ENCODE data around the gene ERICH3.
A peak's percentile ranks its signal among the peaks of the same experiment; 100 is the strongest.

The ERICH3 gene

DNA sequence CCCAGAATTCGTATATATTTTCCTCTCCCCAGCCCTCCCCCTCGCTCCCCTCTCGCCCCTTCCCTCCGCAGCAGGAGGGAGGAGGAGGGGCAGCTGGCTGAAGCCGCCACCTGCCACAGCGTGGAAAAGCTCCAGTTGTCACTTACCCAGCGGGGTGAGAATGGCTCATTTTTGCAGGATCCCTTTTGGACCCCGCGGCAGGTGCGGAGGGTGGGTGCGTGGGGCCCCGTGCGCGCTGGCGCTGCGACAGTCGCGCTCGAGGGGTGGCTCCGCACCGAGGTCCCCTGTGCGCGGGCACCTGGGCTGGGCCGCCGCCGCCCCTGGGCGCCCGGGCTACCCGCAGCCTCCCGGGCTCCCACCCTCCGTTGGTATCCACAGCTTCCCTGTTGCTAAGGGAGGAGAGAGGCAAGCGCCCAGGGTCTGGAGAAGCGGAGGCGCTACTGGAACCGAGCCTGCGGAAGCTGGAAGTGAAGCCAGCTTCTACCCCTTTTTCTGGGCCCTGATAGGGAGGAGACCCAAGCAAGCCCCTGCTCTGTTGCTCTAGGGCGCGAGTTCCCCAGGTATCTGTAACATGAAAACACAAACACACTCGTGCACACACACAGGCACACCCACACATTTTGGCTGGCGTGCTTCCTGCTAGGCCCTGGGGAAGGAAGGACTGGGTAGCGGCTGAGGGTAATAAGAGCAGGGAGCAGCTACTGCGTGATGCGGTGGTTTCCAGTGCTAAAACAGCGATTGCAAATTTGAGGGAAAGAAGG is at the start of gene ERICH3:
ERICH3 (minus strand) TSS at position 442 of the 761 bp plus-strand sequence; CDS start at position 169, 273 bp downstream.
- no peak for DNase-seq

DNA sequence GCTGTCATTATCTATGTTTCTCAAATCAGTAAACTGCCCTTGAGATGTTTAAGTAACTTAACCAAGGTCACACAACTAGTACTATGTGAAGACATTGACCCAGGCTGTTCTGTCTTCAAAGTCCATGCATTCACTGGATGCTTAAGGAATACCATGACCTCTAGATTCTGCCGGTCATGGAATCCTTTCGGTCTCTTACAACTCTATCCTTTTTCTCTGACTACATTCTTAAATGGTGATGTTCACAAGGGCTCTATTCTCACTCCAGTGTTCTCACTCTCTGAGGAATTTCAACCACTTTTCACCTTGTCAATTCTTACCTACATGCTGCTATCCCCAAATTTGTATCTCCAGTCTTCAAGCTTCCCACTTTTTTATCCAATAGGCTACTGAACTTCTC is 44.0 kb upstream of the ERICH3 start:
- no peak for DNase-seq

DNA sequence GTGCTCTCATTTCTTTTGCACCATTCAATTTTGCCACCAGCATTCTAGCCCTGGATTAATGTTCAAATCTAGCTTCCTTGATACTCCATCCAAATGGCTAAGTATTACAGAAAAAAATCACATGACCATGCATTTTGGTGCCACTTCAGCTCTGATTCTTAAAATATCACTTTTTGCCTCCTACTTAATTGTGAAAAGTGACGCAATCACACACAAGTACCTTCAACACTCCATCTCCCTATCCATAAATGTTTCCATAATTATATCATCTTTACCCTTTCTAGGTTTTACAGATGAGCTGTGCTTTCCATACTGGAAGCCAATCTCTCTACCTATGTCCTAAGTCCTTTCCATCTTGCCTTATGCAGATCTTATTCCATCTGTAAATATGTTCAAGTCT is 43.2 kb upstream of the ERICH3 start:
- DNase-seq, result no peak

GRCh38 chr1:74715806-74716205 is 42.2 kb upstream of the ERICH3 start:
- no peak for DNase-seq

DNA sequence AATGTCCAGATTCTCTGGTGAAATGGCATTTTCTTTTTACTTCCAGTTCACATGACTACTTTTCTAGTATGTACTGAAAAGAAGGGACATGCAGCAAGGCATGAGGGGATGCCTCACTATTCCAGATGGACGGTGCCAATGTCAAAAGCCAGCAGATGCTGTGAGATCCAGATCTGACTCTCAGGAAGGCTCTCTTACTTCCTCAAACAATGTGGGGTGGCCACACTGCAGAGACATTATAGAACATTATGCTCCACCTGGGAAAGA is 41.6 kb upstream of the ERICH3 start:
- DNase-seq, result no peak

GRCh38 chr1:74714429-74715235 is 41.0 kb upstream of the ERICH3 start:
- DNase-seq, result no peak

- no peak for DNase-seq
These were observed 40.3 kb upstream of the ERICH3 start for GRCh38 chr1:74713849-74714248.

DNA sequence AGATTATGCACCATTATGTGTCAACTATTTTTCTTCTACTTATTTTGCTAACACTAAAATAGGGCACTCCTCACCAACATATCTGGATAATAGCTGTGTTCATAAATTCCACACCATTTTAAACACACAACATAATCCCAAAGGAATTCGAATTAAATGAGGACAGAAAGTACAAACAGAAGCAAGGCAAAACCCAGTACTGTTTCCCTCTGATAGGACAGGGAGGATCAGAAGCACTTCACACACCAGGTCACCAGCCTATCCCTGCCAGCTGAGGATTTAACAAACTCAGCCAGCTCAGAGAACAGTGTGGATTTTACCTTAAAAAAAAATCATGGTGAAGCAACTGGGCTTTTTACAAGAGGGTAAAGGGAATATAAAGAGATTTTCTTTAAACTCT is 39.3 kb upstream of the ERICH3 start:
- DNase-seq, result no peak

DNA sequence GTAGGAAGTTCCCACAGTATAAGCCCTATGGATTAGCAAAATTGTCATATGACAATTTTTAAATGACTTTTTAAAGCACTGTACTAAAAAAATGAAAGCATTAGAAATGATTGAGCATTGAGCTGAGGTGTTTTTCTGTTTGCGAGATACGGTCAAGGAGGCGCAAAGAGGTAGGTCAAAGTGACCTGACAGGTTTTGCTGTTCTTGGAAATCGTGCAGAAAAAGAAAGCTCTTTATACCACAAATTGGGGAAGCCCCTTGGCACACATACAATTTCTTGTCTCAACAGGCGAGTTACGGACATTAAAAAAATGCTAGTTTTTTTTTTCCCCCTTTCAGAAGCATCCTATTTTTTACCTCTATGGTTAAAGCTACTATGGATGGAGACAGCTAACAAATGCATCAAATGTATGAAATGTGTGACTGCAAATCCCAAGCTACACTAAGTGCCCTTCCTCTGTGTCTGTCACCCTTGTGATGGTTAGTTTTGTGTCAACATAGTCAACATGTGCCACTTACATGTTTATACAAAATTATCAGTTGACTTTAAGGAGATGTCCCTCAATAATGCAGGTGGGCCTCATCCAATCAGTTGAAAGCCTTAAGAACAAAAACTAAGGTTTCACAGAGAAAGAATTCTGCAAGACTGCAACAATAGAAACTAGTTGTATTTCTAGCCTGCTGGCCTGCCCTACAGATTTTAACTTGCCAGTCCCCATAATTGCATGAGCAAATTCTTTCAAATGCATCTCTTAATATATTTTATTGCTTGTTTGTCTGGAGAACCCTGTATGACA is 30.0 kb upstream of the ERICH3 start:
- DNase-seq, result no peak

GRCh38 chr1:74699331-74699730 is 25.7 kb upstream of the ERICH3 start:
- DNase-seq, result no peak

GRCh38 chr1:74697832-74698231 is 24.2 kb upstream of the ERICH3 start:
- no peak for DNase-seq

DNA sequence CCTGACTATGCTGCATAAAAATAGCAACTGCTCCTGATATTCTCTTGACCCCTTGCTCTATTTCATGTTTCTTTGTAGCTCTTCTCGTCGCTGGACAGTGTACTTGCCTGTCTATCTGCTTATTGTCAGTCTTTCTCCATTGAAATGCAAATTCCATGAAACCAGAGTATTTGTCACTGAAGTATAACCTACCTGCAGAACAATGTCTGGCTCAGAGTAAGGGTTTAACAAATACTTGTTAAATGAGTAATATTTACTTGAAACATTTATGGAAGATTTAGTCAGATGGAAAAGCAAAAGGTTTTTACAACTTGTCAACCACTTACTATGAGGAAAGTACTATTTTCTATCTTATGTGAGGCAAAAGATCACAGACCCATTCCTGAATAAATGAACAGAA is 19.9 kb upstream of the ERICH3 start:
- no peak for DNase-seq

GRCh38 chr1:74690909-74691308 is 17.3 kb upstream of the ERICH3 start:
- peak; percentile 83 for DNase-seq

DNA sequence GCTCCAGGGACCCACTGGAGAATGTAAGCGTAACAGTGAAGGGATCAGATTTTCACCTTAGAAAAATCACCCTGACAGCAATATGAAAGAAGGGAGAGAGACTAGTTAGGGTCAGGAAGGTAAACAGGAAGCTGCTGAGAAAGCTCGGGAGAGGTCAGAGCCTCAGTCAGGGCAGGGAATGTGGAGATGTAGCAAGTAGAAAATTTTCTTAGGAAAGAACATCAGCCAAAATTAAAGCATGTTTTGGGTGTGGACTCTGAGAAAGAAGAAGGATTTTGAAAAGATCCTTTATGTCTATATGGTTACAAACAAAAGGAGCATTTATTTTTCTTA is 16.7 kb upstream of the ERICH3 start:
- DNase-seq, result peak; percentile 59

DNA sequence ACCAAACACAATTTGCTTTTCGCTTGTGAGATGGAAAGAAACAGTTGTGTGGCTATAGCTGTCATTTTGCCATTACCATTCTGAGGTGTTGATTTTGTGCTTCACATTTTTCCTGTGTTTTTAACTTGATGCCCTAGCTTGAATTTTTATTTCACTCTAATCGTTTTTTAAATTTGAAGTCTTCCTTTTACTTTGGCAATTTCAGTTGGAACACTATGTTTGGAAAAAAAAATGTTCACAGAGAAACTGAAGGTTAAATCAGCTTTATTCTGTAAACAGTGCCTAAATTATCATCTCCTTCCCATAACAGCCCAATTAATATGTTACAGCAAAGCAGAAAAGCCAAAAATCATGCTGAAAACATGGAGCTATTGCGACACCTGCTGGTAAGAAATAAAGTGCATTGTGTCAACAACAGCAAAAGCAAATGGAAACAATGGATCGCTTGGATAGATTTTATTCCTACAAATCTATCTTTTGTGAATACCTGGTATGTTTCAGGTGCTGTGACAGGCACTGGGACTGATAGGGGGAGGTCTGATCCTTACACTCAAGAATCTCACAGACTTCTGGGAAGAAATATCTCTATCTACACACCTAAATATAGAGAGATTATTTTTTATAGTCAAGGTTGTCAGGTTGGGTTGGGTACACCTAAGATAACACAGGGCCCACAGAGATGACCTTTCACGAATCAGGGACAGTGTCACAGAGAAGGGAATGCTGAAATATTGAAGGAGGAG is 16.2 kb upstream of the ERICH3 start:
- DNase-seq, result peak; percentile 75

DNA sequence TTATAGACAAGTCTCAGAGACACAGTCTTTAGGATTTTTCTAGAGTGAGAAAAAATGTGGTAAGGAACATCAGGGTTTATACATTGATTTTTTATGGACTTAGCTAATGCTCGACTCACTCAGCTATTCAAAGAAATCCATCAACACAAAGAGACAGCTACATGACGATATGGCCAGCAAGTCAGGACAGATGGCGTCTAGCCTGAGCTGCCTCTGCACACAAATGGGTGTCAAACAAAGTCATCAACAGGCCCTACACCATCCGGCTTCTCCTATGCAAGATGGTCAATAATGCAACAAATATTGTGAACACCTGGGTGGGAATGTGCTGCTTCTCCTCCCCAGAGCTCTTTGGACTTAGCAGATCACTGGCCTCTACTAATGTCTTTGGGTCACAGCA is 13.3 kb upstream of the ERICH3 start:
- no peak for DNase-seq

DNA sequence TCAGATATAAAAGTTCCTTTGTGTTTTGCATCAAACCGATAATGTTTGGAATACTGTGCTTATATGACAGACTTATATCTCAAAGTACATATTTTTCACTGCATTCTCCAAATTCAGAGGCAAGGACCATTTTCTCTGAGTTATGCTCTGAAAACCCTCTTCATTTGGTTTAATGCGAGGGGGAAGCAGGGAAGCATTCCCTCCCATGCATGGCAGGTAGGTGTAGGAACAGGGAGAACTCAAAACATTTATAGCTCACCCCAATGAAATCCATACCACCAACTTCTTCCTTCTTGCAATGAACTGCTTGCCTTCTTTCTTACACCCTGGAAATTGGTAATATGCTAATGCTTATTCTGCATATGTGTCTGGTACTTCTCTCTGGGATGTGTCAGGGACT is 10.7 kb upstream of the ERICH3 start:
- no peak for DNase-seq

GRCh38 chr1:74683656-74684055 is 10.1 kb upstream of the ERICH3 start:
- DNase-seq, result no peak

GRCh38 chr1:74681851-74682250 is 8.3 kb upstream of the ERICH3 start:
- DNase-seq, result no peak

- no peak for DNase-seq
These were observed 7.9 kb upstream of the ERICH3 start for GRCh38 chr1:74681449-74681848.

DNA sequence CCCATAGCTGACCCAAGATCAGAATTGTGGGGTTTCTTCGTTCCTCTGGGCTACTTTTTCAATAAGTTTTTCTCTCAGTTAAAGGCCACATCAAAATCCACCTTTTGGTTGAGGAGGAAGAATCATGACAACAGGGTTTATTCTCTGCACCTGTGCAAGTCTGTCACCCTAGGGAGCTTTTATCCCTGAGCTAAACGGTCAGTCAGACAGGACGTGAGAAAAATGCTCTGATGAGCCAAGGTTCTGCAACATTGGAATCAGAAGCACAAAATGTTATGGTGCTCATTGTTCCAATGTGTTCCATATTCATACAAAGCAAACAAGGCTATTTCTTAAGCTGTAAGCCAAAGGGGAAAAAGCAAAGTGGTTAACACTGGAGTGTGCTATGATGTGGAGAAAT is 7.4 kb upstream of the ERICH3 start:
- peak; percentile 84 for DNase-seq

DNA sequence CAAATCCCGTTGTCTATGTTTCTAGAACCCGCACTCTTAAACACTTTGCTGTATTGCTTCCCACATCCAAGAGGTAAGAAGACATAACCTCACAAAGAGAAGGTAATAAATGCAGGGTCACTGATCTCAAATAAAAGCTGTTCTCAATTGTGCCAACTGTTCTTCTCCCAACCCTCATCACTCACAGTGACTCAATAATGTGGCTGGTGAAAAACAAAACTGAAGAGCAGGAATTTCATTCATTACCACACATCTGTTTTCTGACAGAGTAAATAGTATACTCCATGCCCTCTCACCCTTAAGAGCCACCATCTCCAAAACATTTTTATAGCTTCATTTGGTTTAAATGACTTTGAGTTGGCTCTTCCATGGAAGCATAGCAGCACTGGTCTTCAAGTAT is 6.2 kb upstream of the ERICH3 start:
- peak; percentile 94 for DNase-seq

GRCh38 chr1:74677926-74678325 is 4.3 kb upstream of the ERICH3 start:
- DNase-seq, result no peak
